ENCODE data around the gene NOSTRIN. TPM values are rescaled to one million over a fixed set of nuclear protein-coding genes. Genes with fewer than 3 reads are reported as not detected.

NOSTRIN gene
- total RNA-seq (10 to 100 TPM in 2 of 4 donors, 1 to 10 TPM in 2; 5.1 to 13.3 (median 9.2) TPM), polyA plus RNA-seq (10 to 100 TPM; 21.9 to 49.0 (median 39.0) TPM)

DNA sequence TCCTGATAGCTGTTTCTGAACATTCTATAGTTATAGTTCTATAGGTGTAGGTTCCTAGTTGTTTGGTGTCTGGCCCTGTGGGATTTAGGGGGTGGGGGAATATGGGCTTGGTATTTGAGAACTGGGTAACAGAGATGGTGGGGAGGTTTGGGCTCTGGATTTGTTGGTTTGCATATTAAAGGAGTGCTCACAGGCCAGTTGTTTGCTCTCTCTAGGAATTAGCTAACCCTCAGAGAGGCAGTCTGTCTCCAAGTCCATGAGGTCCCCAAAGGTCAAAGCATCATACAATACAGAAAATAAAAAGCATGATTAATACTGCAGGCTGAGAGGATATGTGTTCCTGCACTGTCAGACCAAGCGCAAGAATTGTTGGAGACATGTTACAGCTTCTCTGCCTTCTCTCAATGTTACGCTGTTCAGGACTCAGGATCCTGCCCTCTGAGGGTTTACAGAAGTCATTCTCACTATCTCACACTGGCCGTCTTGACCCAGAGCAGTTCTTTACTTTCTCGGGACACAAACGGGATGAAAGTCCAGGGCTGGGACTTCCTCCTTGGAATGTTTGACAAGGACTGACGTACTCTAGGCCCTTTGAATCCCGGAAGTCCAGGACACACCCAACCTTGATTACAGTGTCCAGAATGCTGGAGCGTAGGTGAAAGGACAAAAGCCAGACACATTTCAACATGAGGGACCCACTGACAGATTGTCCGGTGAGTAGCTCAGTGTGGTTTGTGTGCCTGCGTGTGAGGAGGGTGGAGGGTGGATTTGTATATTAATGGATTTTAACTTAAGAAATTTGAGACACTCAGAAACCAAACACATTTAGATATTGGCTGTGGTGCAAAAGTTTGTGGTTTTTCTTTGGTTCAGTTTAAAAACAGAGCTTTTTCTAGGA, at the start of gene NOSTRIN:
Gene NOSTRIN (plus strand): TSS at position 677 of the 898 bp plus-strand sequence. CDS start 10 bp downstream, at position 687.
- peak within 1 kb of the TSS in 3 of 4 donors; percentile 32 to 33 (median 33) for H3K27ac ChIP-seq
- intact Hi-C loops (cut with DNase I), result no loop called here
- peak within 1 kb of the TSS in 2 of 4 donors; percentile 13 to 21 for H3K4me3 ChIP-seq

DNA sequence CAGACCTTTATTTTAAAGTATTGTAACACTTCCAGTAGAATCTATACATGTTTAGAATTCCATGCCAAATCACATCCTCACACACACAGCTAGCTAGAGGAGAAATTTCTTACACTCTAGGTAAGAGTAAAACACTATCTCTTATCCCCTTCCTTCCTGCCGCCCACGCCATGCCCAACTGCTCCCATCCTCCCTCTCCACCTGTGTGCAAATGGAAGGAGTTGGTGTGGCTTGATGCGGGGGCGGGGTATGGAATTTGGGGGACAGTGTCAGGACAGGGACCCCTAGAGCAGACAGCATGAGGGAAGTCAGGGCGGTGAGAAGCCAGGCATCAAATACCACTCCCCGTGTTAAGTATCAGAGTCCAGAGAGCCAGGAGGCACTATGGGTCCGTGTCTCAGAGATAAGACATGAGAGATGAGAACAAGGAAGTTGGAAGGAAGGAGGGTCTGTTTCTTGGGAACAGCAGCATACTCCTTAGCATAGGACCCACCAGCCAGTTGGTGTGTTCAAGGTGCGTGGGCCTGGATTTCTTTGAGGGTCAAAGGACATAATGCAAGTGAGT, 48.6 kb upstream of the NOSTRIN start:
- 84 to 96% methylated on average over 8 of the region's 8 CpGs for WGBS, 2 donors

More for the DNA sequence above, at the start of gene NOSTRIN:
- Histone ChIP-seq H3K27me3 (no peaks in the 10 kb centered on the region), H3K36me3 (no peaks in the 10 kb centered on the region), H3K4me1 (no peaks in the 10 kb centered on the region), H3K9me3 (no peaks in the 10 kb centered on the region)
- TF ChIP-seq POLR2AphosphoS5 (IDR thresholded peaks at IDR 0.05), result peak in 3 of 4 donors; percentile 42 to 56 (median 54)
- TF ChIP-seq POLR2A (IDR thresholded peaks at IDR 0.05), result peak in 1 of 2 donors; percentile 47
- no peak for TF ChIP-seq EP300 (IDR thresholded peaks at IDR 0.05)
- 10 to 53% methylated on average over 10 of the region's 10 CpGs for WGBS, 2 donors
- no peak for DNase-seq

GRCh38 chr2:168757223-168757622, 45.2 kb upstream of the NOSTRIN start:
- Histone ChIP-seq H3K36me3 (no peaks in the 10 kb centered on the region), H3K9me3 (no peaks in the 10 kb centered on the region), H3K27me3 (no peaks in the 10 kb centered on the region), H3K4me3 (no peak overlapping the region), H3K27ac (no peak overlapping the region), H3K4me1 (no peaks in the 10 kb centered on the region)
- 63 to 65% methylated on average over 3 of the region's 3 CpGs for WGBS, 2 donors
- intact Hi-C loops (cut with DNase I), result no loop called here
- TF ChIP-seq EP300 (IDR thresholded peaks at IDR 0.05), result no peak
- TF ChIP-seq POLR2AphosphoS5 (IDR thresholded peaks at IDR 0.05), result no peak
- TF ChIP-seq, protein P1, sequence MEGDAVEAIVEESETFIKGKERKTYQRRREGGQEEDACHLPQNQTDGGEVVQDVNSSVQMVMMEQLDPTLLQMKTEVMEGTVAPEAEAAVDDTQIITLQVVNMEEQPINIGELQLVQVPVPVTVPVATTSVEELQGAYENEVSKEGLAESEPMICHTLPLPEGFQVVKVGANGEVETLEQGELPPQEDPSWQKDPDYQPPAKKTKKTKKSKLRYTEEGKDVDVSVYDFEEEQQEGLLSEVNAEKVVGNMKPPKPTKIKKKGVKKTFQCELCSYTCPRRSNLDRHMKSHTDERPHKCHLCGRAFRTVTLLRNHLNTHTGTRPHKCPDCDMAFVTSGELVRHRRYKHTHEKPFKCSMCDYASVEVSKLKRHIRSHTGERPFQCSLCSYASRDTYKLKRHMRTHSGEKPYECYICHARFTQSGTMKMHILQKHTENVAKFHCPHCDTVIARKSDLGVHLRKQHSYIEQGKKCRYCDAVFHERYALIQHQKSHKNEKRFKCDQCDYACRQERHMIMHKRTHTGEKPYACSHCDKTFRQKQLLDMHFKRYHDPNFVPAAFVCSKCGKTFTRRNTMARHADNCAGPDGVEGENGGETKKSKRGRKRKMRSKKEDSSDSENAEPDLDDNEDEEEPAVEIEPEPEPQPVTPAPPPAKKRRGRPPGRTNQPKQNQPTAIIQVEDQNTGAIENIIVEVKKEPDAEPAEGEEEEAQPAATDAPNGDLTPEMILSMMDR (IDR thresholded peaks at IDR 0.05), result no peak
- no peak for TF ChIP-seq POLR2A (IDR thresholded peaks at IDR 0.05)
- DNase-seq, result no peak

More for the DNA sequence above, 48.6 kb upstream of the NOSTRIN start:
- Histone ChIP-seq H3K9me3 (no peaks in the 10 kb centered on the region), H3K4me3 (no peak overlapping the region), H3K27ac (no peak overlapping the region), H3K27me3 (no peaks in the 10 kb centered on the region), H3K36me3 (no peaks in the 10 kb centered on the region), H3K4me1 (no peaks in the 10 kb centered on the region)
- intact Hi-C loops (cut with DNase I), result no loop called here
- DNase-seq, result no peak
- TF ChIP-seq POLR2A (IDR thresholded peaks at IDR 0.05) (no peak), EP300 (IDR thresholded peaks at IDR 0.05) (no peak), POLR2AphosphoS5 (IDR thresholded peaks at IDR 0.05) (no peak)
- TF ChIP-seq, protein P1 (IDR thresholded peaks at IDR 0.05), result no peak

- intact Hi-C loops (cut with DNase I), result loop anchor here (1.0 kb wide), 1 partner anchor 413 kb away; no protein-coding TSS in a partner anchor
- 7 to 31% methylated on average over 3 of the region's 3 CpGs for WGBS, 2 donors
- H3K4me3 ChIP-seq, result no peak overlapping the region
- H3K27me3 ChIP-seq, result no peaks in the 10 kb centered on the region
- H3K36me3 ChIP-seq, result no peaks in the 10 kb centered on the region
- TF ChIP-seq, protein P1 (IDR thresholded peaks at IDR 0.05), result peak in 3 of 4 experiments; percentile 47 to 61 (median 53)
- no peak for TF ChIP-seq POLR2A (IDR thresholded peaks at IDR 0.05)
- no peaks in the 10 kb centered on the region for H3K4me1 ChIP-seq
- no peak overlapping the region for H3K27ac ChIP-seq
- no peak for DNase-seq
- H3K9me3 ChIP-seq, result no peaks in the 10 kb centered on the region
Observed at GRCh38 chr2:168758970-168759820, 43.2 kb upstream of the NOSTRIN start.

All from sigmoid colon (tissue), 7 donors.